Measurements from ENCODE around the gene ZBTB3. TPM values are rescaled to one million over a fixed set of nuclear protein-coding genes. Genes with fewer than 3 reads are reported as not detected.

The ZBTB3 gene
- total RNA-seq, 1 experiment from 2014 or later = 82.3 TPM

DNA sequence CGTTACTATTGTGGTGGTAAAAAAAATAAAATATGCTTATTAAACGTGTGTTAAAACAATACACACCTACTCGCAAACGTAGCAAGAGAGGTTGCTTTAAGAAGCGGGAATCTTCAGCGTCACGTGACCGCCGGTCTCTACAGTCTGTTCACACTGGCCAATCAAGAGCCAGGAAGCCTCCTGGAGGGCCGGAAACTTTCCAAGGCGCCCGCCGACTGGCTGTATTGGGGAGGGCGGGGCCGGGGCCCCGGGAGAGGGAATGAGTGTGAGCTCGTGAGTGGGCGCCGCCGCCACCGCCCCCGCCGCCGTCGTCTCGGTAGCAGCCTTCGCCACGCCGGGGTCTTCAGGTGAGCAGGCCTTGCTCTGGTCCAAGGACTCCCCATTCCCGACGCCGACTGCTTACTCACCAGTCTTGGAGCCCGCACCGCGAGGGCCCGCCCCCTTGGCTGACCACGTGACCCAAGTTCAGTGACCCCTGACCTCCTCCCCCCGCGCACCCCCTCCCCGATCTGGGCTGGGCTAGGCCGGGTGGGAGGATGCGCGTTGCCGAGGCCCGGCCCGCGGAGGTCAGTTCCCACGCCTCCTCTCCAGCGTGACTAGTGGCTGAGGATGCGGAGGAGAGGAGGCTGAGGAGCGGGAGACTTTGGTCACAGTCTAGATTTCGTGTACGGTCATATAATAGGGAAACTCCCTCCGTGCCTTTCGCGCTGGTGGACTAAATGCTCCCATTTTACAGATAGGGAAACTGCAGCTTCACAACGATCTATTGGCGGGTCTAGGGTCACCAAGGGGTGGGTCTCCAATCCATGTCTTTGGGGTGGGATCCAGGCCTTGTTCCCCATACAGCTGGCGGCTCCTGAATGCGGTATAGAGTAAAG lies 17.4 kb upstream of the ZBTB3 start, which contains the start of gene TAF6L:
Gene TAF6L, plus strand, starts transcription at position 253 of the 878 bp plus-strand sequence. CDS start 4,388 bp downstream, outside the sequence.
- DNase-seq (ENCODE audit: low spot score) (peak; percentile 96), ATAC-seq (peak; percentile 82)
- H3K27me3 Mint-ChIP-seq (ENCODE audit: low read depth) = no peaks in the 10 kb centered on the region; the same call in 1 of the 2 replicates
- POLR2A ChIA-PET = interaction anchor here (0.6 to 5.3 kb wide), 12 partner anchors 14 to 1384 kb away, joined by 3 to 25 read pairs (median 5); partner anchors contain the start of genes BSCL2, C11orf98, CSKMT and GNG3
- H3K27ac Mint-ChIP-seq = peak within 1 kb of the TSS; percentile 98
- peaks cover 22% of the 10 kb centered on the region for H3K36me3 Mint-ChIP-seq
- peaks cover 14% of the 10 kb centered on the region for H3K4me1 Mint-ChIP-seq
- H3K9me3 Mint-ChIP-seq = no peaks in the 10 kb centered on the region
- CTCF ChIA-PET = interaction anchor here (0.6 to 11.6 kb wide), 17 partner anchors 12 to 347 kb away, joined by 3 to 121 read pairs (median 5); partner anchors contain the start of genes BSCL2, C11orf98, CSKMT and GNG3
- peak within 1 kb of the TSS; percentile 88 for H3K4me3 Mint-ChIP-seq
- TF ChIP-seq ZNF416 (CRISPR knock-in tag; IDR thresholded peaks at IDR 0.05) (no peak), SMAD4 (CRISPR knock-in tag; IDR thresholded peaks at IDR 0.05) (no peak), E2F1 (CRISPR knock-in tag; IDR thresholded peaks at IDR 0.05) (no peak), E2F5 (CRISPR knock-in tag; IDR thresholded peaks at IDR 0.05) (peak; percentile 66), USF1 (CRISPR knock-in tag; IDR thresholded peaks at IDR 0.05) (peak; percentile 93), PRRX2 (CRISPR knock-in tag; IDR thresholded peaks at IDR 0.05) (no peak), FOXK1 (CRISPR knock-in tag; IDR thresholded peaks at IDR 0.05) (peak; percentile 63; the same call in 1 of the 2 replicates), ZNF138 (CRISPR knock-in tag; conservative IDR thresholded peaks at IDR 0.05) (no peak), NR2C2 (CRISPR knock-in tag; IDR thresholded peaks at IDR 0.05) (peak; percentile 88), TEAD1 (CRISPR knock-in tag; IDR thresholded peaks at IDR 0.05) (peak; percentile 41; the same call in 1 of the 2 replicates), FOXP1 (CRISPR knock-in tag; IDR thresholded peaks at IDR 0.05; ENCODE audit: borderline replicate concordance) (0 out of 2 replicates have a peak, but pooled peaks have one; percentile 31), NFYB (CRISPR knock-in tag; conservative IDR thresholded peaks at IDR 0.05; ENCODE audit: low read depth) (peak; percentile 40; the same call in 1 of the 2 replicates), TCF7 (CRISPR knock-in tag; IDR thresholded peaks at IDR 0.05; ENCODE audit: low read depth) (no peak), ETV6 (CRISPR knock-in tag; IDR thresholded peaks at IDR 0.05) (peak; percentile 65; the same call in 1 of the 2 replicates), CDX4 (CRISPR knock-in tag; IDR thresholded peaks at IDR 0.05; ENCODE audit: borderline replicate concordance) (no peak), NR1H2 (CRISPR knock-in tag; IDR thresholded peaks at IDR 0.05) (0 out of 2 replicates have a peak, but pooled peaks have one; percentile 17), ATF1 (CRISPR knock-in tag; IDR thresholded peaks at IDR 0.05) (no peak), SP1 (CRISPR knock-in tag; conservative IDR thresholded peaks at IDR 0.05) (peak; percentile 89), KAT7 (CRISPR knock-in tag; IDR thresholded peaks at IDR 0.05; ENCODE audit: borderline replicate concordance) (peak; percentile 47; the same call in 1 of the 2 replicates), USF2 (CRISPR knock-in tag; IDR thresholded peaks at IDR 0.05) (peak; percentile 93)
- TF ChIP-seq, protein P1, sequence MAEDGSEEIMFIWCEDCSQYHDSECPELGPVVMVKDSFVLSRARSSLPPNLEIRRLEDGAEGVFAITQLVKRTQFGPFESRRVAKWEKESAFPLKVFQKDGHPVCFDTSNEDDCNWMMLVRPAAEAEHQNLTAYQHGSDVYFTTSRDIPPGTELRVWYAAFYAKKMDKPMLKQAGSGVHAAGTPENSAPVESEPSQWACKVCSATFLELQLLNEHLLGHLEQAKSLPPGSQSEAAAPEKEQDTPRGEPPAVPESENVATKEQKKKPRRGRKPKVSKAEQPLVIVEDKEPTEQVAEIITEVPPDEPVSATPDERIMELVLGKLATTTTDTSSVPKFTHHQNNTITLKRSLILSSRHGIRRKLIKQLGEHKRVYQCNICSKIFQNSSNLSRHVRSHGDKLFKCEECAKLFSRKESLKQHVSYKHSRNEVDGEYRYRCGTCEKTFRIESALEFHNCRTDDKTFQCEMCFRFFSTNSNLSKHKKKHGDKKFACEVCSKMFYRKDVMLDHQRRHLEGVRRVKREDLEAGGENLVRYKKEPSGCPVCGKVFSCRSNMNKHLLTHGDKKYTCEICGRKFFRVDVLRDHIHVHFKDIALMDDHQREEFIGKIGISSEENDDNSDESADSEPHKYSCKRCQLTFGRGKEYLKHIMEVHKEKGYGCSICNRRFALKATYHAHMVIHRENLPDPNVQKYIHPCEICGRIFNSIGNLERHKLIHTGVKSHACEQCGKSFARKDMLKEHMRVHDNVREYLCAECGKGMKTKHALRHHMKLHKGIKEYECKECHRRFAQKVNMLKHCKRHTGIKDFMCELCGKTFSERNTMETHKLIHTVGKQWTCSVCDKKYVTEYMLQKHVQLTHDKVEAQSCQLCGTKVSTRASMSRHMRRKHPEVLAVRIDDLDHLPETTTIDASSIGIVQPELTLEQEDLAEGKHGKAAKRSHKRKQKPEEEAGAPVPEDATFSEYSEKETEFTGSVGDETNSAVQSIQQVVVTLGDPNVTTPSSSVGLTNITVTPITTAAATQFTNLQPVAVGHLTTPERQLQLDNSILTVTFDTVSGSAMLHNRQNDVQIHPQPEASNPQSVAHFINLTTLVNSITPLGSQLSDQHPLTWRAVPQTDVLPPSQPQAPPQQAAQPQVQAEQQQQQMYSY (CRISPR knock-in tag; IDR thresholded peaks at IDR 0.05) = peak; percentile 53
- TF ChIP-seq, protein P2, sequence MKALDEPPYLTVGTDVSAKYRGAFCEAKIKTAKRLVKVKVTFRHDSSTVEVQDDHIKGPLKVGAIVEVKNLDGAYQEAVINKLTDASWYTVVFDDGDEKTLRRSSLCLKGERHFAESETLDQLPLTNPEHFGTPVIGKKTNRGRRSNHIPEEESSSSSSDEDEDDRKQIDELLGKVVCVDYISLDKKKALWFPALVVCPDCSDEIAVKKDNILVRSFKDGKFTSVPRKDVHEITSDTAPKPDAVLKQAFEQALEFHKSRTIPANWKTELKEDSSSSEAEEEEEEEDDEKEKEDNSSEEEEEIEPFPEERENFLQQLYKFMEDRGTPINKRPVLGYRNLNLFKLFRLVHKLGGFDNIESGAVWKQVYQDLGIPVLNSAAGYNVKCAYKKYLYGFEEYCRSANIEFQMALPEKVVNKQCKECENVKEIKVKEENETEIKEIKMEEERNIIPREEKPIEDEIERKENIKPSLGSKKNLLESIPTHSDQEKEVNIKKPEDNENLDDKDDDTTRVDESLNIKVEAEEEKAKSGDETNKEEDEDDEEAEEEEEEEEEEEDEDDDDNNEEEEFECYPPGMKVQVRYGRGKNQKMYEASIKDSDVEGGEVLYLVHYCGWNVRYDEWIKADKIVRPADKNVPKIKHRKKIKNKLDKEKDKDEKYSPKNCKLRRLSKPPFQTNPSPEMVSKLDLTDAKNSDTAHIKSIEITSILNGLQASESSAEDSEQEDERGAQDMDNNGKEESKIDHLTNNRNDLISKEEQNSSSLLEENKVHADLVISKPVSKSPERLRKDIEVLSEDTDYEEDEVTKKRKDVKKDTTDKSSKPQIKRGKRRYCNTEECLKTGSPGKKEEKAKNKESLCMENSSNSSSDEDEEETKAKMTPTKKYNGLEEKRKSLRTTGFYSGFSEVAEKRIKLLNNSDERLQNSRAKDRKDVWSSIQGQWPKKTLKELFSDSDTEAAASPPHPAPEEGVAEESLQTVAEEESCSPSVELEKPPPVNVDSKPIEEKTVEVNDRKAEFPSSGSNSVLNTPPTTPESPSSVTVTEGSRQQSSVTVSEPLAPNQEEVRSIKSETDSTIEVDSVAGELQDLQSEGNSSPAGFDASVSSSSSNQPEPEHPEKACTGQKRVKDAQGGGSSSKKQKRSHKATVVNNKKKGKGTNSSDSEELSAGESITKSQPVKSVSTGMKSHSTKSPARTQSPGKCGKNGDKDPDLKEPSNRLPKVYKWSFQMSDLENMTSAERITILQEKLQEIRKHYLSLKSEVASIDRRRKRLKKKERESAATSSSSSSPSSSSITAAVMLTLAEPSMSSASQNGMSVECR (CRISPR knock-in tag; IDR thresholded peaks at IDR 0.05; ENCODE audit: borderline replicate concordance) = no peak; the same call in 1 of the 2 replicates

Data from WTC11 (cell line).